Left ventricle myocardium superior (tissue), 1 donor: Measurements from ENCODE around the gene COCH. TPM values are rescaled to one million over a fixed set of nuclear protein-coding genes. Genes with fewer than 3 reads are reported as not detected.
"Not testable (repeated sequence)": the region's sequence is repeated elsewhere in the genome, so short reads cannot be mapped to it uniquely, and the experiment has no call there.

Experiments used
- ATAC-seq: fragments of 200-7000 bp; cut with Tn5 transposase; one replicate; pipeline ENCODE4 v1.9.1; 2020; ENCODE audit warnings: mild to moderate bottlenecking, moderate library complexity
- DNase-seq: peaks from one replicate; pipeline ENCODE4 v3.0.0-alpha.2; 2020
- intact Hi-C: fragments of 100-400 bp; cut with micrococcal nuclease; formaldehyde crosslinking; loops from one replicate; pipeline ENCODE4 v1.11.0; 2022
- total RNA-seq: library from RNA; stranded (reverse); fragmentation: NEBNext Ultra II Directional; extraction: Animal tissue kit (Norgen Biotek cat#: 25700); gene quantifications from one replicate; pipeline ENCODE4 v1.2.1, GENCODE V29; 2021
- donor health status: DM: no; HTN: yes; CAD: no; lungs with severe emphysema.

COCH gene
- total RNA-seq, 1 donor from 2014 or later: 0.50 TPM

DNA sequence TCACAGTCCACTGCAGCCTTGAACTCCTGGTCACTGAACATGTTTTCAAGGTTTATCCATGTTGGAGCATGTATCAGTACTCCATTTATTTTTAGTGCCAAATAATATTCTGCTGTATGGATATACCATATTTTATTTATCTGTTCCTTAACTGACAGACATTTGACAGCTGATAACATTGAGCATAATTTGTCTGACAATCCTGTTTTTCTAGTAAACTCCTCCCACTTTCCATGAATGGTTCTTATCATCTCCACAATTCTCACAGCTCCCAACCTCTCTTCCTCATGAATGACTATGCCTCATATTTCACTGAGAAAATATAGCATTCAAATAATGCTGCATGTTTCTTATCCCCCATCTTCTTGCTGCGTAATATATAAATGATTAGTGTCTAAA, 33.3 kb downstream of the COCH start:
- DNase-seq: no peak
- no peak for ATAC-seq
- intact Hi-C loops: loop anchor here (10.0 kb wide), 1 partner anchor 253 kb away; no protein-coding TSS in a partner anchor

GRCh38 chr14:30908826-30909225, 34.5 kb downstream of the COCH start:
- DNase-seq (no peak), ATAC-seq (no peak)
- intact Hi-C loops: loop anchor here (10.0 kb wide), 1 partner anchor 254 kb away; no protein-coding TSS in a partner anchor

DNA sequence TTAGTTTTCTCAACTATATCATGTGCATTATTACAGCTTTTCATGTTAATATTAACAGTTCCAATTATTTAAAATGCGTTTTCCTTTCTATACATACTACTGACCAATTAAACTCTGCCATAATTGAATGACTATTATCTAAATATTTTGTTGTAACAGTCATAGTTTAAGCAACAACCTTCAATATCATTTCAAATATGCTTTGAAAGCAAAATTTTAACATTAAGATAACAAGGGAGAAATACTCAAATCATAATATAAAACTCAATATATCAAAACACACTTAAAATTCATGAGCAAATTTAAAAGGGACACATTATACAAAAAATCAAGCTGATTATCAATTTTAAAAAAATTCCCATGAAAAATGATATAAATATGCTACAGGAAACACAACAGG, 40.5 kb downstream of the COCH start:
- no peak for ATAC-seq
- intact Hi-C loops: no loop called here

GRCh38 chr14:30915596-30915995, 41.2 kb downstream of the COCH start:
- intact Hi-C loops: no loop called here
- no peak for DNase-seq
- ATAC-seq: no peak

More for the DNA sequence above, 40.5 kb downstream of the COCH start:
- no peak for DNase-seq

DNA sequence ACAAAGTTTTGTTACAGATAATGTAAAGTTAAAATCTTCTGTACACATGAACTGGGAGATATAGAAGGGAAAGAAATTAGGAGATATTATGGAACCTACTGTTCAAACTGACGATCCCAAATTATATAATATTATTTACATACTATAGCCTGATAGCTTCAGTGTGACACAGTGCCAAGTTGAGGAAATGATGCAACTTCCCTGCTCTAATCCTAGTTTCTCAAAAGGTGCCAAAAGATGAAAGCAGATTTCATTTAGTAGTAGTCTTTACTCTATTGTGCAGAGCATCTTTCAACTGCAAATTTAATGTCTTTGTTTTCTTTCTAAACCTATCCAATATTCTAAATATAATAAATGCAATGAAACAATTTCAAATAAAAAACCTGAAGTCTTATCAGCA, 46.9 kb downstream of the COCH start:
- intact Hi-C loops: no loop called here
- DNase-seq: no peak
- no peak for ATAC-seq

DNA sequence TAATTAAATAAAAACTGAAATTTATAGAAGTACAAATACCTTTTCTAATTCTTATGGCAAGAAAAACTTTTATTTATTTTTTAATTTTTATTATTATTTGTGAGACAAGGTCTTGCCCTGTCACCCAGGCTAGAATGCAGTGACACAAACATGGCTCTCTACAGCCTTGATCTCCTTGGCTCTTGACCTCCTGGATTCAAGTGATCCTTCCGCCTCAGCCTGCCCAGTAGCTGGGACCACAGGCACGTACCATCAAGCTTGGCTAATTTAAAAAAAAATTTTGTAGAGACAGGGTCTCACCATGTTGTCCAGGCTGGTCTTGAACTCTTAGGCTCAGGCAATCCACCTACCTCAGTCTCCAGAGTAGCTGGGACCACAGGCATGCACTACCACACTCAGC, 47.4 kb downstream of the COCH start:
- intact Hi-C loops: no loop called here
- DNase-seq (no peak), ATAC-seq (no peak)

DNA sequence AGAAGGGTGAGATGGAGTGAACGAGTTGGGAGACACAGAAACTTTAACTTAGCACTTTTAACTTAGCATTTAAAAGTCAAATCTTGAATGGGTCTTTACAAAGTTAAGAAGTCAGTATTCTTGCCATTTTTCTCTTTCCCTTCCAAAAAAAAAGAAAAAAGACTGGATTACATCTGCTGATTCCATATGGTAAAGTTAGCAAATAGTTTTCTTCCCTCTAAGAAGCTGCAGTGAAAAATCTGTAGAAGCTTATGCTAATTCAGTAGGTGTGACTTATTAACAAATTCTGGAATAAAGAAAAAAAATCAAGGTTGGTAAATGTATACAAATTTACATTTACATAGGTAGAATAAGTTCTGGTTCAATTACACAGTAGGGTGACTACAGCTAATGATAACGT, 50.9 kb downstream of the COCH start:
- no peak for ATAC-seq
- DNase-seq: no peak
- intact Hi-C loops: no loop called here

DNA sequence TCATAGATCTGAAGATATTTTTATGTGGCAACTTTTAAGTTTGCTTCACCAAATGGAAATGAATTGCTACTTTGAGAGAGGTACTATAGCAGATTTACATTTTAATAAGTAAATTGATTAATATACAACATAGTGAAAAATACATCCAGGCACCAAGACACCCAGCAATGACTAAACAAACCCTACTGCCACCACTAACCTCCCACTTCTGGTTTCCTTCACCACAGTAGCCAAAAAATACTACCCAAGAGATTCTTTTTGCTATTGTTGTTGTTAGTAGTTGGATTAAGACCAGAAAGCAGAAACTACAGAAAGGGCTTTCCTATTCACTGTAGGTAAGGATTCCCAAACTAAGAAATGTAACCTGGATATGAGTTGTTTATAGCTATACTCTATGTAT, 54.1 kb downstream of the COCH start:
- ATAC-seq: no peak
- DNase-seq: no peak
- intact Hi-C loops: no loop called here

- ATAC-seq, DNase-seq, intact Hi-C loops: not testable (repeated sequence)
Measured at GRCh38 chr14:30933937-30934336, 59.6 kb downstream of the COCH start.

DNA sequence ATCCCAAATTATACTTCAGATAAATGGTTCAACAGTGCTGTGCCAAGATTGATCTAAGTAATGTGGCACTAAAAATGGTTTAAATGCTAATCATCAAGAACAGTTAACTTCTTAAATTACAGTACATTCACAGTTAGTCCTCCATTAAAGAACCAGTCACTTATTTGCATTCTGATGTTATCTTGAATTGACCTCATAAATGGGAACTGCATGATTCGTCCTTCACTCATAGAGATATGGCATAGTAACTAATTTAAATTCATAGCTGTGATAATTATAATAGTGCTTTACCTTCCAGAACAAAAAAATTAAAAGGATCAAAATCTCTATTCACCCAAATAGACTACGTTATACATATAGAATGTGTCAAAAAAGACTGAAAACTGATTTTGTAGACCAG, 61.1 kb downstream of the COCH start:
- intact Hi-C loops: no loop called here
- ATAC-seq (no peak), DNase-seq (no peak)

DNA sequence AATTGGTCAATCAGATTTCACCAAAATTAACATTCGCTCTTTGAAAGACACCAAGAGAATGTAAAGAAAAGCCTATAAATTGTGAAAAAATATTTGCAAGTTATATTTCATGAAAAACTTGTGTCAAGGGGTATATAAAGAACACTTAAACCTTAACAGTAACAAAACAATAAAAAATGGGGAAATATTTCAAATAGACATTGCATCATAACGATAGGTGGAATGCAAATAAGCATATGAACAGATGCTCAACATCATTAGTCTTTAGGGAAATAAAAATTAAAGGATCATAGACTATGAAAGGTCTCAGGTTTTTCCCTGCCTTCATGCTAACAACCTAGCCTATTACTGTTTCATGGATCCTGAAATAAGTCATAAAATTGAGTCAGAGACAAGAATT, 64.3 kb downstream of the COCH start:
- ATAC-seq: no peak
- intact Hi-C loops: no loop called here
- no peak for DNase-seq

Other genes starting within 250 kb of the COCH start
- gene AP4S1, start 151.1 kb downstream of the COCH start, total RNA-seq: 6.4 TPM
- 52.2 TPM for gene STRN3, start 151.8 kb downstream of the COCH start, total RNA-seq